Calu3 (cell line): ENCODE measurements around the gene XCR1. TPM values are rescaled to one million over a fixed set of nuclear protein-coding genes. Genes with fewer than 3 reads are reported as not detected.

Source experiments
- BruUV-seq: library from RNA; stranded (reverse); fragments of 400-500 nt; replicated peaks from 2 replicates; lab custom pipeline; 2021; lab: Mats Ljungman, UMichigan
- CTCF ChIA-PET: fragments of 300-600 bp; sonication (Branson Sonifier 250); formaldehyde crosslinking; loops from one replicate; lab custom pipeline; 2022; ENCODE audit warnings: antibody characterized with exemption; lab: Charles Lee
- DNase-seq: peaks from one replicate; pipeline ENCODE4 v3.0.0; 2022
- H3K27ac Mint-ChIP-seq: one replicate; pipeline ENCODE4 v1.8.0; 2022; ENCODE audit warnings: mixed read lengths; ENCODE audit not compliant: unreplicated experiment
- H3K27me3 Mint-ChIP-seq: one replicate; pipeline ENCODE4 v1.8.0; 2022; ENCODE audit warnings: mixed read lengths; ENCODE audit not compliant: unreplicated experiment
- H3K36me3 Mint-ChIP-seq: one replicate; pipeline ENCODE4 v1.8.0; 2022; ENCODE audit warnings: mild to moderate bottlenecking, moderate library complexity, mixed read lengths; ENCODE audit not compliant: insufficient read depth, unreplicated experiment
- H3K4me1 Mint-ChIP-seq: one replicate; pipeline ENCODE4 v1.8.0; 2022; ENCODE audit warnings: mild to moderate bottlenecking, low read depth, mixed read lengths; ENCODE audit not compliant: unreplicated experiment
- H3K4me3 Mint-ChIP-seq: one replicate; pipeline ENCODE4 v1.8.0; 2022; ENCODE audit warnings: mild to moderate bottlenecking, low read depth, moderate library complexity, mixed read lengths; ENCODE audit not compliant: unreplicated experiment
- H3K9me3 Mint-ChIP-seq: one replicate; pipeline ENCODE4 v1.8.0; 2022; ENCODE audit warnings: low read depth, mixed read lengths; ENCODE audit not compliant: unreplicated experiment
- CTCF ChIP-seq: fragments of 200-600 bp; IDR thresholded peaks from one replicate; pipeline ENCODE4 v1.8.0; 2022; ENCODE audit warnings: antibody characterized with exemption; ENCODE audit not compliant: unreplicated experiment
- intact Hi-C: fragments of 100-400 bp; cut with micrococcal nuclease; formaldehyde crosslinking; loops from one replicate; pipeline ENCODE4 v1.10.0; 2022; ENCODE audit not compliant: unreplicated experiment
- total RNA-seq: library from RNA; stranded (reverse); gene quantifications from 2 replicates; pipeline ENCODE4 v1.2.3, GENCODE V29; 2022

XCR1 gene
- total RNA-seq, 1 experiment from 2014 or later, result not detected

GRCh38 chr3:46030626-46031025, 3.3 kb upstream of the XCR1 start:
- H3K36me3 Mint-ChIP-seq, result no peaks in the 10 kb centered on the region
- intact Hi-C loops, result no loop called here
- no TSS peak for BruUV-seq
- peaks cover 8% of the 10 kb centered on the region for H3K9me3 Mint-ChIP-seq
- H3K27me3 Mint-ChIP-seq, result peaks cover 27% of the 10 kb centered on the region
- no peaks in the 10 kb centered on the region for H3K4me1 Mint-ChIP-seq
- no peak overlapping the region for H3K27ac Mint-ChIP-seq
- CTCF ChIA-PET, result no interaction called here
- H3K4me3 Mint-ChIP-seq, result no peak overlapping the region
- TF ChIP-seq CTCF, result no peak
- no peak for DNase-seq

- Mint-ChIP-seq H3K27me3 (peaks cover 22% of the 10 kb centered on the region), H3K9me3 (peaks cover 8% of the 10 kb centered on the region), H3K4me1 (no peaks in the 10 kb centered on the region), H3K27ac (no peak overlapping the region), H3K4me3 (no peak overlapping the region), H3K36me3 (no peaks in the 10 kb centered on the region)
- no peak for TF ChIP-seq CTCF
- intact Hi-C loops, result no loop called here
- CTCF ChIA-PET, result no interaction called here
- no peak for DNase-seq
- no TSS peak for BruUV-seq
Observed at GRCh38 chr3:46029953-46030543, 2.8 kb upstream of the XCR1 start.

- no TSS peak for BruUV-seq
Observed at GRCh38 chr3:46027736-46028397, 584 bp upstream of the XCR1 start.

GRCh38 chr3:46025139-46025538, 2.1 kb downstream of the XCR1 start:
- Mint-ChIP-seq H3K27me3 (peaks cover 55% of the 10 kb centered on the region), H3K27ac (no peak overlapping the region), H3K36me3 (no peaks in the 10 kb centered on the region), H3K4me3 (no peak overlapping the region), H3K9me3 (peaks cover 8% of the 10 kb centered on the region), H3K4me1 (no peaks in the 10 kb centered on the region)
- intact Hi-C loops, result no loop called here
- BruUV-seq, result no TSS peak
- no peak for DNase-seq
- CTCF ChIA-PET, result no interaction called here
- TF ChIP-seq CTCF, result no peak

More at GRCh38 chr3:46027736-46028397, 584 bp upstream of the XCR1 start:
- no peak overlapping the region for H3K4me3 Mint-ChIP-seq
- H3K9me3 Mint-ChIP-seq, result peaks cover 8% of the 10 kb centered on the region
- CTCF ChIA-PET, result no interaction called here
- intact Hi-C loops, result no loop called here
- H3K27me3 Mint-ChIP-seq, result peaks cover 29% of the 10 kb centered on the region
- H3K27ac Mint-ChIP-seq, result no peak overlapping the region
- no peak for DNase-seq
- no peak for TF ChIP-seq CTCF
- no peaks in the 10 kb centered on the region for H3K36me3 Mint-ChIP-seq
- H3K4me1 Mint-ChIP-seq, result no peaks in the 10 kb centered on the region
